GM19043 (cell line): ENCODE measurements around the gene VPS37D.

Experiments
- ATAC-seq: cut with Tn5 transposase; IDR thresholded peaks from one replicate; pipeline ENCODE4 v1.9.1; 2021; ENCODE audit warnings: low read depth; ENCODE audit not compliant: unreplicated experiment

The VPS37D gene

GRCh38 chr7:73678862-73679261 is 11.2 kb downstream of the VPS37D start:
- no peak for ATAC-seq

DNA sequence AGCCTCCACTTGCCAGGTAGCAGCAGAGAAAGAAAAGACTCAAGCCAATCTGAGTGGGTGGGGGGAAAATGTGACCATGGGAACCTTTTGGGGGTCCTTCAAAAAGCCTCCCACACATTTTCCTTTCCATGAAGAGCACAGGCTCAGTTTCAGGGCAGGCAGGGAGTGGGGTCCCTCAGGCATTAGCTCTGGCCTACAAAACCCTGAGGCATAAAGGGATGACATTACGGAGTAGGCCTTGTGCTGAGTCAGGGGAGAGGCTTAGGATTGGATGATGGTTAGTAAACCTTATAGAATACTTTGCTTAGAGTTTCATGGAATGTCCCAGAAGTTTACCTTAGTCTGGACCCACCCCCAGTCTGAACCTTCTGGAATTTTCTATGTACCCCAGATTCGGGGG is 12.1 kb downstream of the VPS37D start:
- ATAC-seq: no peak

DNA sequence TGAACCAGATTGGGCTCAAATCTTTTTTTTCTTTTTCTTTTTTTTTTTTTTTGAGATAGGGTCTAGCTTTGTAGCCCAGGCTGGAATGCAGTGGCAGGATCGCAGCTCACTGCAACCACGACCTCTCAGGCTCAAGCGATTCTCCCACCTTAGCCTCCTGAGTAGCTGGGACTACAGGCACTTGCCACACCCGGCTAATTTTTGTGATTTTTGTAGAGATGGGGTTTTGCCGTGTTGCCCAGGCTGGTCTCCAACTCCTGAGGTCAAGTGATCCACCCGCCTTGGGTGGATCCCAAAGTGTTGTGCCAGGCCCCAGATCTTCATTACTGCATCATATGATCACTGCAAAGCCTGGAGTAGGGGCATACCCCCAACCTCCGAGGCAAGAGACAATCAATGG is 12.9 kb downstream of the VPS37D start:
- no peak for ATAC-seq

- no peak for ATAC-seq
These were observed 13.4 kb downstream of the VPS37D start for GRCh38 chr7:73681031-73681430.

GRCh38 chr7:73682745-73683055 is 15.1 kb downstream of the VPS37D start:
- ATAC-seq: no peak

- peak; percentile 94 for ATAC-seq
These were observed 15.6 kb downstream of the VPS37D start, which contains the start of the genes BUD23 and DNAJC30 for GRCh38 chr7:73683056-73683787. BUD23 (plus strand) TSS chr7:73683597; CDS start chr7:73683626, 29 bp downstream. DNAJC30 (minus strand) TSS chr7:73683453; CDS start chr7:73683423, 30 bp downstream.

GRCh38 chr7:73683788-73684693 is 16.4 kb downstream of the VPS37D start:
- no peak for ATAC-seq

DNA sequence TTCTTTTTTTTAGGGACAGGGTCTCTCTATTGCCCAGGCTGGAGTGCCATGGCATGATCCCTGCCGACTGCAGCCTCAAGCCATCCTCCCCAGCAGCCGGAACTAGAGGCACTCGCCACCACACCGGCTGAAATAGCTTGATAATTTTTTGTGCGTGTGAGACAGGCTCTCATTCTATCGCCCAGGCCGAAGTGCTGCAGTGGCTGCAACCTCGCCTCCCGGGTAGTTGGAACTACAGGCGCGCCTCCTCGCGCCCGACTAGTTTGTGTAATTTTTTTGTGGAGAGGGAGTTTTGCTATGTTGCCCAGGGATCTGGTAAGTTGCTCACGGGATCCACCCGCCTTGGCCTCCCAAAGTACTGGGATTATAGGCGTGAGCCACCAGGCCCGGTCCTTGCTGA is 17.7 kb downstream of the VPS37D start:
- ATAC-seq: no peak

DNA sequence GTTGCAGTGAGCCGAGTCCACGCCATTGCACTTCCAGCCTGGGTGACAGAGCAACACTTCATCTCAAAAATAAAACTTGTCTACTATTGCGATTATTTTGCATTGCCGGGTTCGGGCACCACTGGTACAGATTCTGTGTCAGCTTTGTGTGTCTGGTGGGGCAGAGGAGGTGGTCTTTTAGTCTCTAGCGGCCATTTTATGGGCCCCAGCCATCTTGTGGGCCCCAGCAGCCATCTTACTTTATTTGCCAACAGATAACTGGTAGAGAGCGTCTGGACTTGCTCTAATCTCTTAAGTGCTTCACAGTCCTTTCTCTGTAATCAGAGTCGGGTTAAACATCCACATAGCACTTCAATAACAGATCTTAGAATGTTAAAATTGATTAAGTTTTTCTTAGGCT is 20.7 kb downstream of the VPS37D start:
- ATAC-seq: no peak

DNA sequence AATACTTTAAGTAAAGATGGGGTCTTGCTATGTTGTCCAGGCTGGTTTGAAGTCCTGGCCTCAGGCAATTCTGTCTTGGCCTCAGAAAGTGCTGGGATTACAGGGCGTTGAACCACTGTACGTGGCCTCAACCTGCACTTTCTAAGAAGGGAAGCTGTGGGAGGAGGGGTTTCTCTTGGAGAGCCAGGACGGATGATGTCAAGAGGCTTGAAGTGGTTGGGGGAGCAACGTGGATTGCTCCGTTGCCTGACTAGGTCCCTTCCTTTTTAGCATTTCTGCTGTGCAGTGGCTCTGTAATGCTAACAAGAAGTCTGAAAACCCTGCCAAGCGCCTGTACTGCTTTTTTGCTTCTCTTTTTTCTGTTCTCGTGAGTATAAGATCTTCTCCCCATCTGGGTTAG is 23.0 kb downstream of the VPS37D start:
- no peak for ATAC-seq

DNA sequence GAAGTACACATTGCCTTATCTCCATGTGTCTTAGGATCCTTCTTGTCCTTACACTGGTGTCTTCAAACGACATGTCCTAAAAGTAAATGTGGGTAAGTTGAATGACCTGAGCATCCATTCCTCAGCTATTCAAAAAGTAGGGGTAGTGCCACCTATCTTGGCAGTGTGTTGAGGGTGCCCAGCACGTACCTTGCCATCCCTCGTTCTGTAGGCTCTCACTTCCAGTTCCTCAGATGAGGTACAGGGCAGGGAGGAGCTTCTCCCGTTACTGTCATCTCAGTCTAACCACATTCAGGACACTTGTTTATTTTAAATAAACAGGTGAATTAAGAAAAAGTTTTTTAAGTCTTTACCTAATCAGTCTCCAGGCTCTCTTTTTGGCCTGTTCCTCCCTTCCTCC is 28.7 kb downstream of the VPS37D start:
- ATAC-seq: no peak

GRCh38 chr7:73698410-73698809 is 30.8 kb downstream of the VPS37D start:
- ATAC-seq: no peak

DNA sequence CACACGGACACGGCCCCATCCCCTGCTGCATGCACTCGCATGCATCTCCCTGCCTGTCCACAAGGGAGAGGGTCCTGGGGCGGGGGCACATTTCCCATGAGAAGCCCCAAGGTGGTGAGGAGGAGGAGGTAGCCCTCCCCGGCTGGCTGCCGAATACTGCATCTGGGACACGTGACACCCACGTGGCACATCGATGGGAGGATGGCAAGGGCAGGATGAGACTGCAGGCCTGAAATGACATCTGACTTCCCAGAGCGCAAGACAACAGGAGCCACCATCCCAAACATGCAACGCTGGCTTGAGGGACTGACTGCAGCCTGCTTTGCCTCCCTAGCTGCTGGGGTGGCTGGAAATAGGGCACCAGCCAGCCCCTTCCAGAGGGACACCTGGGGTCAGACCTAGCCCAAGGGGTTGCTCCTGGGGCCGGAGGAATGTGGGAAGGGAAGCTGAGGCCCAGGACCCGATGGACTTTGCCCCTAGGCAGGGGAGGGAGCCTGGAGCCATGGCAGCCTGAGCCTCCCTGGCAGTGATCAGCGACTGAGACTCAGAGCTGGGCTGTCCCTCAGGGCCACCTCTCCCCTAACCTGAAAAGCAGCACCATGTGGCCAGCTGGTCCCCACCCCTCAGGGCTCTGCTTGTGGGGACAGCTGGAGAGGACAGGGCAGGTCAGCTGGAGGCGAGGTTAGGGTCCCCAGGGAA is 31.9 kb downstream of the VPS37D start:
- ATAC-seq: no peak

GRCh38 chr7:73700069-73700423 is 32.4 kb downstream of the VPS37D start:
- no peak for ATAC-seq

GRCh38 chr7:73700581-73701134 is 33.0 kb downstream of the VPS37D start:
- no peak for ATAC-seq

- no peak for ATAC-seq
These were observed 33.8 kb downstream of the VPS37D start for GRCh38 chr7:73701357-73701995.

DNA sequence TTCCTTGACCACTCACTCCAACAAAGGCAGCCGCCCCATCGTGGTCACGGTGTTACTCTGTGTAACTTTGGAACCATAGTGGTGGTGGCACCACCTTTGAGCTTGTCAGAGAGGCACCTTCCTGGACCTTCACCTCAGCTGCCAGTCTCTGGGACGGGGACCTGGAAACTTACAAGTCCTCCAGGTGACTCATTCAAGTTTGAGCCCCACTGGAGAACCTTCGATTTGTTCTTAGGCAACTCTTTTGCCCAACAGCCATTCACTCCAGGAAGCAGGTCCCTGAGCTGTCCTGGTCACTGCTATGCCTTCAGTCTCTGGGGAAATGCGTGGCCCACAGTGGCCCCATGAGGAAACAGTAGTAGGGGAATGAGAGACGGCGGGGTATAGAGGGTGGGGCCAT is 34.6 kb downstream of the VPS37D start:
- ATAC-seq: no peak

- no peak for ATAC-seq
These were observed 35.0 kb downstream of the VPS37D start for GRCh38 chr7:73702665-73703064.

GRCh38 chr7:73703225-73703624 is 35.6 kb downstream of the VPS37D start:
- ATAC-seq: no peak
